Measurements from ENCODE around the gene ANKRD24. TPM values are rescaled to one million over a fixed set of nuclear protein-coding genes. Genes with fewer than 3 reads are reported as not detected.

Gene ANKRD24
- total RNA-seq, 4 donors from 2014 or later: 0.04 to 2.0 (median 0.44) TPM

- H3K36me3 ChIP-seq: peaks cover 0 to 50% (median 7%) of the 10 kb centered on the region in 3 donors
- intact Hi-C loops (cut with DNase I): no loop called here
- H3K4me1 ChIP-seq: peaks cover 0 to 8% (median 3%) of the 10 kb centered on the region in 3 donors
- no peak overlapping the region for H3K4me3 ChIP-seq
- no peak for DNase-seq
- no peak for TF ChIP-seq CTCF (IDR thresholded peaks at IDR 0.05)
- no peak overlapping the region for H3K27ac ChIP-seq
- H3K9me3 ChIP-seq: no peaks in the 10 kb centered on the region
- 87 to 100% methylated on average over 1 to 12 of the region's 21 CpGs for WGBS, 2 donors
- peaks cover 0 to 27% (median 0%) of the 10 kb centered on the region in 4 donors for H3K27me3 ChIP-seq
Observed at GRCh38 chr19:4174213-4174894, 8.1 kb upstream of the ANKRD24 start.

DNA sequence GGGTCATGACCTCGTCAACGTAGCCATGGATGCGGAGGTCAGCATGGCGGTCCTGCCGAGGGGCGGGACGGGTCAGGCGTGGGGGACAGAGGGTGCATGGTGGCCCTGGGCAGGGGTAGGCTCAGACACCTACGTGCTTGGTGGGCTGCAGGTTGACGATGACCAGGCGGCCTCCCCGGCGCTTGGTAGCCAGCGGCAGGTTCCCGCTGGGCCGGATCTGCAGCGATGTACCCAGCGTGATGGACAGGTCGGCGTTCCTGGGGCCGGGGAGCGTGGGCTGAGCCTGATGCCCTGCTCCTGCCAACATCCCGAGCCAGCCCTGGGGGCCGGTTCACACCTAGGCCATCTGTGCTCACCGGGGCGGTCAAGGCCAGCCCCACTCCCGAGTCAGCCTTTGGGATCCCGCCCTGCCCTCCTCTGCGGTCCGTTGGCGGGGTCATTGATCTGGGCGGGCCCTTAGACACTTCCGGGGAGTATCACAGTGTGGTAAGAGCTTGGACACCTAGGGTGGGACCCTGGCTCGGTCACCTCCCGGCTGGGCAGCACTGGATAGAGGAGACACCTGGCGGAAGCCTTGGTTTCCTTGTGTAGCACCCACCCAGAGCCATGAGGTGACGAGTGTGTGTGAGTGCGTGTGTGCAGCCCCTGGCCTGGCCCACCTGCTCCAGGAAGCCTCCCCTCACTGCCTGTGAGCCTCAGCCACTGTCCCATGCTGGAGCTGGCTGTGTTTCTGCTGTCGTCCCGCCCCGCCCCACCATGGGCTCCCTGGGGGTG is 7.4 kb upstream of the ANKRD24 start:
- H3K27ac ChIP-seq: no peak overlapping the region
- H3K27me3 ChIP-seq: peaks cover 0 to 27% (median 0%) of the 10 kb centered on the region in 4 donors
- WGBS, 2 donors: 90 to 92% methylated on average over 5 to 15 of the region's 41 CpGs
- H3K4me3 ChIP-seq: no peak overlapping the region
- peaks cover 0 to 56% (median 7%) of the 10 kb centered on the region in 3 donors for H3K36me3 ChIP-seq
- peaks cover 0 to 8% (median 3%) of the 10 kb centered on the region in 3 donors for H3K4me1 ChIP-seq
- TF ChIP-seq POLR2A (IDR thresholded peaks at IDR 0.05) (no peak), CTCF (IDR thresholded peaks at IDR 0.05) (no peak)
- intact Hi-C loops (cut with DNase I): no loop called here
- no peak for DNase-seq
- H3K9me3 ChIP-seq: no peaks in the 10 kb centered on the region

DNA sequence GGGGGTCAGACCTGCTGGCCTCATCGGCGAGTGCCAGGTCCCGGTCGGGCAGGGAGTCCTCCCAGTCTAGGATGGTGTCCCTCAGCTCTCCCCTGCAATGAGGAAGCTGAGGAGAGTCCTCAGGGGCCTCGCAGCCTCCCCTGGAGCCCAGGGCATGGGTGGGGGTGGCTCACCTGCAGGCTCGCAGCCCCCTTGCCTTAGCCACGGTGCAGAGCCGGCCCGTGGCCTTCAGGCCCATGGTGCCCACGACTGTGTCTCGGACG is 6.9 kb upstream of the ANKRD24 start:
- no peak for DNase-seq
- Histone ChIP-seq H3K9me3 (no peaks in the 10 kb centered on the region), H3K27ac (no peak overlapping the region), H3K4me1 (peaks cover 2 to 13% (median 5%) of the 10 kb centered on the region in 3 donors), H3K27me3 (peaks cover 0 to 27% (median 0%) of the 10 kb centered on the region in 4 donors), H3K4me3 (no peak overlapping the region), H3K36me3 (peaks cover 0 to 61% (median 7%) of the 10 kb centered on the region in 3 donors)
- intact Hi-C loops (cut with DNase I): no loop called here
- WGBS, 2 donors: no CpG with 5 or more reads among the region's 12 CpGs
- TF ChIP-seq POLR2A (IDR thresholded peaks at IDR 0.05) (no peak), CTCF (IDR thresholded peaks at IDR 0.05) (no peak)

DNA sequence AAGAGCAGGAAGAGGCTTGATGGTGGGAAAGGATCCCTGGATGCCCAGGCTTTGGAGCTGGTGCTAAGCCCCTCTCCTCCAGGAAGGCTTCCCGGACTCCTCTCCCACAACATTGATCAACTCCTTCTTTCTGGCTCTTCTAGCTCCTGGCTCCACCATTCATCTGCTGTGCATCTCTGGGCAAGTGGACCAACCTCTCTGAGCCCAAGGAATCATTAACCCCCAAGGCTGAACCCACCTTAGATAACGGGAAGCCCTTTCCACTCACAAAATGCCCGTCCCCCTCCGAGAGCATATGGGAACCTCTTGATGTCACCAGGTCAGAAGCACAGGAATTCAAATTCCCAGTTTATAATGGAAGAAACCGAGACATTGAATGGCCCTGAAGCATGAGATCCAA is 5.3 kb upstream of the ANKRD24 start:
- H3K9me3 ChIP-seq: no peaks in the 10 kb centered on the region
- no peak overlapping the region for H3K27ac ChIP-seq
- TF ChIP-seq CTCF (IDR thresholded peaks at IDR 0.05) (no peak), POLR2A (IDR thresholded peaks at IDR 0.05) (no peak)
- H3K4me3 ChIP-seq: no peak overlapping the region
- 95 to 98% methylated on average over 5 of the region's 5 CpGs for WGBS, 2 donors
- peaks cover 14 to 28% (median 19%) of the 10 kb centered on the region in 3 donors for H3K4me1 ChIP-seq
- peaks cover 0 to 13% (median 0%) of the 10 kb centered on the region in 4 donors for H3K27me3 ChIP-seq
- intact Hi-C loops (cut with DNase I): no loop called here
- peaks cover 0 to 63% (median 7%) of the 10 kb centered on the region in 3 donors for H3K36me3 ChIP-seq
- no peak for DNase-seq

- no peaks in the 10 kb centered on the region for H3K9me3 ChIP-seq
- H3K4me1 ChIP-seq: peaks cover 21 to 34% (median 24%) of the 10 kb centered on the region in 3 donors
- no peaks in the 10 kb centered on the region for H3K27me3 ChIP-seq
- intact Hi-C loops (cut with DNase I): no loop called here
- H3K36me3 ChIP-seq: peaks cover 0 to 63% (median 7%) of the 10 kb centered on the region in 3 donors
- TF ChIP-seq CTCF (IDR thresholded peaks at IDR 0.05): no peak
- TF ChIP-seq POLR2A (IDR thresholded peaks at IDR 0.05): no peak
- no peak for DNase-seq
- 86 to 96% methylated on average over 13 to 18 of the region's 18 CpGs for WGBS, 2 donors
- no peak overlapping the region for H3K4me3 ChIP-seq
- H3K27ac ChIP-seq: no peak overlapping the region
Observed at GRCh38 chr19:4178990-4179389, 3.5 kb upstream of the ANKRD24 start.
